Measurements from ENCODE around the gene CDC27. TPM values are rescaled to one million over a fixed set of nuclear protein-coding genes. Genes with fewer than 3 reads are reported as not detected.

The CDC27 gene
- polyA plus RNA-seq, 3 donors: 19.7 to 52.0 (median 33.0) TPM

- Mint-ChIP-seq H3K4me1 (peaks cover 3% of the 10 kb centered on the region), H3K4me3 (no peak overlapping the region), H3K27me3 (ENCODE audit: low read depth in 3 of 3) (peaks cover 7 to 15% (median 14%) of the 10 kb centered on the region in 3 donors), H3K36me3 (no peaks in the 10 kb centered on the region), H3K9me3 (peaks cover 0 to 2% (median 0%) of the 10 kb centered on the region in 7 donors), H3K27ac (no peak overlapping the region)
- Histone ChIP-seq H3K79me2 (ENCODE audit: insufficient read depth, low read length) (no peaks in the 10 kb centered on the region), H3K9me3 (replicated peaks in 1 of 2; ENCODE audit: control insufficient read depth in 1 of 2, insufficient read depth in 1 of 2, low read length in 2 of 2) (no peaks in the 10 kb centered on the region), H3K36me3 (replicated peaks in 1 of 2; ENCODE audit: control insufficient read depth in 1 of 2, insufficient read depth in 2 of 2, low read length in 2 of 2) (no peaks in the 10 kb centered on the region), H3K4me2 (replicated peaks; ENCODE audit: extremely low read depth, low read length, poor library complexity, severe bottlenecking) (no peak overlapping the region), H3K4me1 (ENCODE audit: control insufficient read depth in 1 of 2, insufficient read depth in 2 of 2, low read length in 2 of 2) (no peaks in the 10 kb centered on the region), H3K27me3 (ENCODE audit: control insufficient read depth in 2 of 2, insufficient read depth in 2 of 2, low read length in 2 of 2) (no peaks in the 10 kb centered on the region), H2AFZ (ENCODE audit: insufficient read depth, low read depth, low read length, poor library complexity, severe bottlenecking) (no peak overlapping the region), H3K9ac (ENCODE audit: insufficient read depth, low read length, poor library complexity, severe bottlenecking) (no peak overlapping the region), H4K20me1 (ENCODE audit: insufficient read depth, low read length) (no peaks in the 10 kb centered on the region), H3K4me3 (replicated peaks in 1 of 3; ENCODE audit: low read depth in 2 of 3, low read length in 3 of 3) (no peak overlapping the region), H3K27ac (ENCODE audit: low read depth in 1 of 2, low read length in 2 of 2) (no peak overlapping the region)
- intact Hi-C loops (cut with micrococcal nuclease): no loop called here
- 100% methylated on average over 2 of the region's 2 CpGs for WGBS (ENCODE audit: insufficient coverage)
- no peak for DNase-seq
- TF ChIP-seq, protein P1, sequence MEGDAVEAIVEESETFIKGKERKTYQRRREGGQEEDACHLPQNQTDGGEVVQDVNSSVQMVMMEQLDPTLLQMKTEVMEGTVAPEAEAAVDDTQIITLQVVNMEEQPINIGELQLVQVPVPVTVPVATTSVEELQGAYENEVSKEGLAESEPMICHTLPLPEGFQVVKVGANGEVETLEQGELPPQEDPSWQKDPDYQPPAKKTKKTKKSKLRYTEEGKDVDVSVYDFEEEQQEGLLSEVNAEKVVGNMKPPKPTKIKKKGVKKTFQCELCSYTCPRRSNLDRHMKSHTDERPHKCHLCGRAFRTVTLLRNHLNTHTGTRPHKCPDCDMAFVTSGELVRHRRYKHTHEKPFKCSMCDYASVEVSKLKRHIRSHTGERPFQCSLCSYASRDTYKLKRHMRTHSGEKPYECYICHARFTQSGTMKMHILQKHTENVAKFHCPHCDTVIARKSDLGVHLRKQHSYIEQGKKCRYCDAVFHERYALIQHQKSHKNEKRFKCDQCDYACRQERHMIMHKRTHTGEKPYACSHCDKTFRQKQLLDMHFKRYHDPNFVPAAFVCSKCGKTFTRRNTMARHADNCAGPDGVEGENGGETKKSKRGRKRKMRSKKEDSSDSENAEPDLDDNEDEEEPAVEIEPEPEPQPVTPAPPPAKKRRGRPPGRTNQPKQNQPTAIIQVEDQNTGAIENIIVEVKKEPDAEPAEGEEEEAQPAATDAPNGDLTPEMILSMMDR (IDR thresholded peaks at IDR 0.05): no peak
Measured at GRCh38 chr17:47212458-47212857, 23.4 kb upstream of the CDC27 start.

DNA sequence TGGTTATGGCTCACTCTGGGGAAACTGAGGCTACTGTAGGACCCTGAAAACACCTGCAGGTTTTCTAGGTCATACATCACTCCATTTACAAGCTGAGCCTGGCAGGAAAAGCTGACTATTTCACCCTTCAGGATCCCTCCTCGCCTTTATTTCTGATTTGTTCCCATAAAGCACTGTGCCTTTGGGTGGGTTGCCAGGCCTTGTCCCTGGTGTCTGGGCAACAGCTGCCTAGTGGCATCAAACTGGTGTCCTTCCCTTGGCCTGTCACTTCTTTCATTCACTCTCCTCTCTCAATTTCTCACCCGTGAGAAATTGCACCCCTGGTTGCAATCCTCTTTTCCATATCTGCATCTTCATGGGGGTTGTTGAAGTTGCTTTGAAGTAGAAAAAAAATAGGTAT is 21.7 kb upstream of the CDC27 start:
- Histone ChIP-seq H3K36me3 (replicated peaks in 1 of 2; ENCODE audit: control insufficient read depth in 1 of 2, insufficient read depth in 2 of 2, low read length in 2 of 2) (no peaks in the 10 kb centered on the region), H3K4me2 (replicated peaks; ENCODE audit: extremely low read depth, low read length, poor library complexity, severe bottlenecking) (no peak overlapping the region), H4K20me1 (ENCODE audit: insufficient read depth, low read length) (no peaks in the 10 kb centered on the region), H3K27ac (ENCODE audit: low read depth in 1 of 2, low read length in 2 of 2) (no peak overlapping the region), H3K9ac (ENCODE audit: insufficient read depth, low read length, poor library complexity, severe bottlenecking) (no peak overlapping the region), H3K4me1 (ENCODE audit: control insufficient read depth in 1 of 2, insufficient read depth in 2 of 2, low read length in 2 of 2) (peaks cover 0 to under 1% of the 10 kb centered on the region in 2 donors), H3K79me2 (ENCODE audit: insufficient read depth, low read length) (no peaks in the 10 kb centered on the region), H2AFZ (ENCODE audit: insufficient read depth, low read depth, low read length, poor library complexity, severe bottlenecking) (no peak overlapping the region), H3K4me3 (replicated peaks in 1 of 3; ENCODE audit: low read depth in 2 of 3, low read length in 3 of 3) (no peak overlapping the region), H3K27me3 (ENCODE audit: control insufficient read depth in 2 of 2, insufficient read depth in 2 of 2, low read length in 2 of 2) (no peaks in the 10 kb centered on the region), H3K9me3 (replicated peaks in 1 of 2; ENCODE audit: control insufficient read depth in 1 of 2, insufficient read depth in 1 of 2, low read length in 2 of 2) (no peaks in the 10 kb centered on the region)
- Mint-ChIP-seq H3K4me3 (no peak overlapping the region), H3K4me1 (peaks cover 3% of the 10 kb centered on the region), H3K9me3 (peaks cover 0 to 2% (median 0%) of the 10 kb centered on the region in 7 donors), H3K27me3 (ENCODE audit: low read depth in 3 of 3) (peaks cover 5 to 14% (median 12%) of the 10 kb centered on the region in 3 donors), H3K36me3 (no peaks in the 10 kb centered on the region), H3K27ac (no peak overlapping the region)
- no peak for DNase-seq
- WGBS (ENCODE audit: insufficient coverage): 86% methylated on average over 1 of the region's 2 CpGs
- intact Hi-C loops (cut with micrococcal nuclease): no loop called here
- TF ChIP-seq, protein P1 (IDR thresholded peaks at IDR 0.05): no peak
